GM19193 (cell line): ENCODE results near the gene AGAP1.

Source experiments
- POLR2A ChIP-seq: IDR thresholded peaks from 4 replicates; pipeline ENCODE4 v1.6.1; 2011; ENCODE audit not compliant: insufficient read depth, insufficient read length; ENCODE audit errors: extremely low read depth

The AGAP1 gene

GRCh38 chr2:235949567-235950472 lies 456.0 kb downstream of the AGAP1 start:
- no peak for TF ChIP-seq POLR2A

- no peak for TF ChIP-seq POLR2A
Measured at GRCh38 chr2:235950473-235950809, 456.6 kb downstream of the AGAP1 start.

- no peak for TF ChIP-seq POLR2A
Measured at GRCh38 chr2:235951493-235951892, 457.6 kb downstream of the AGAP1 start.

GRCh38 chr2:235951982-235952381 lies 458.1 kb downstream of the AGAP1 start:
- no peak for TF ChIP-seq POLR2A

- TF ChIP-seq POLR2A, result no peak
Measured at GRCh38 chr2:235952714-235953113, 458.9 kb downstream of the AGAP1 start.

GRCh38 chr2:235954281-235954680 lies 460.4 kb downstream of the AGAP1 start:
- no peak for TF ChIP-seq POLR2A

GRCh38 chr2:235954888-235955480 lies 461.1 kb downstream of the AGAP1 start:
- TF ChIP-seq POLR2A, result no peak

GRCh38 chr2:235955664-235956063 lies 461.8 kb downstream of the AGAP1 start:
- TF ChIP-seq POLR2A, result no peak

- no peak for TF ChIP-seq POLR2A
Measured at GRCh38 chr2:235956281-235956970, 462.6 kb downstream of the AGAP1 start.

GRCh38 chr2:235957251-235957650 lies 463.4 kb downstream of the AGAP1 start:
- TF ChIP-seq POLR2A, result no peak

- no peak for TF ChIP-seq POLR2A
Measured at GRCh38 chr2:235958221-235958930, 464.5 kb downstream of the AGAP1 start.

- TF ChIP-seq POLR2A, result no peak
Measured at GRCh38 chr2:235958931-235959410, 465.1 kb downstream of the AGAP1 start.

GRCh38 chr2:235960011-235960715 lies 466.3 kb downstream of the AGAP1 start:
- no peak for TF ChIP-seq POLR2A
